IPS DF 6.9 (cell line): ENCODE data around the gene TP73.

Experiments used
- DNase-seq: peaks from one replicate; pipeline ENCODE4 v3.0.0-alpha.2; 2013; ENCODE audit warnings: low read depth, low spot score
- H3K27ac ChIP-seq: one replicate; pipeline ENCODE4 v1.5.1; 2013; ENCODE audit warnings: low read length, control low read depth
- H3K27me3 ChIP-seq: 2 replicates; pipeline ENCODE4 v1.6.1; 2013; ENCODE audit warnings: mild to moderate bottlenecking, low read length; ENCODE audit not compliant: control insufficient read depth, insufficient read depth
- H3K36me3 ChIP-seq: 2 replicates; pipeline ENCODE4 v1.6.1; 2013; ENCODE audit warnings: low read length; ENCODE audit not compliant: control insufficient read depth, insufficient read depth
- H3K4me1 ChIP-seq: 2 replicates; pipeline ENCODE4 v1.6.1; 2013; ENCODE audit warnings: low read length; ENCODE audit not compliant: control insufficient read depth, insufficient read depth
- H3K4me3 ChIP-seq: 2 replicates; pipeline ENCODE4 v1.5.1; 2013; ENCODE audit warnings: mild to moderate bottlenecking, low read length
- H3K9me3 ChIP-seq: 2 replicates; pipeline ENCODE4 v1.6.1; 2013; ENCODE audit warnings: low read length, inconsistent platforms; ENCODE audit not compliant: control insufficient read depth, insufficient read depth
- WGBS: extraction: QIAGEN DNeasy Blood & Tissue Kit; methylation state at CpG from one replicate; pipeline ENCODE4 v1.1.7; 2013; ENCODE audit warnings: mixed read lengths, missing lambda C conversion rate; ENCODE audit not compliant: insufficient read length, insufficient coverage; 5-methylcytosine and 5-hydroxymethylcytosine counted together

TP73 gene

DNA sequence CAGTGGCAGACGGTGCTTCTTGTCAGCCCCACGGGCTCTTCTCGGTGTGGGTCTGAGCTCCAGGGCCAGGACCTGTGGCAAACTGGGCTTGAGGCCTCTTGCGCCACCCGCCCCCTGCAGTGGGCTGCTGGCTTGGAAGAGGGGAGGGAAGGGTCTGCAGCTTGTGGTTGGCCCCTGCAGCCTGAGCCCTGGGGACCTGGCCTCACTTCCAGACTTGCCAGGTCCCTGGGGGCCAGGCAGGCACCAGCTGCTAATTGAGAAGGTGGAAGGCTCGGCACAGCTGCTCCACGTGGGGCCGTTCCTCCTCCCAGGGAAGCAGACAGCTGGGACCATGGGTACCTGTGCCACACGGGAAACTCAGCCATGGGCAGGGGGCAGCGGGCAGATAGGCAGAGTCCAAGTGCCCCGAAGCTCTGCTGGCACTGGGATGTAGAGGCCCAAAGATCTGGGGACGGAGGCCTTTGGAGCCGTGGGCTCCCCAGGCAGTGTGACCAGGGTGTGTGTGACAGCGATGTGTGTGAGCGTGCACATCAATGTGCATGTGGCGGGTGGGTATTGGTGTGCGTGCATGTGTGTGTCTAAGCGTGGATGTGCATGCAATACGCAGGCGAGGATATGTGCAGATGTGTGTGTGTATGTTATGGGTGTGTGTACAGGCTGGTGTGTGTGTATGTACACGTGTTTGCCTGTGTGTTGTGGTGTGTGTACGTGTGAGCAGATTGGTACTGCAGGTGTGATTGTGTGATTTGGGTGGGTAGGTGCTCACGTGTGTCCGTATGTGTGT lies 39.3 kb downstream of the TP73 start:
- Histone ChIP-seq H3K27me3 (no peaks in the 10 kb centered on the region), H3K9me3 (no peaks in the 10 kb centered on the region), H3K4me1 (peaks cover 10% of the 10 kb centered on the region), H3K27ac (no peak overlapping the region), H3K4me3 (no peak overlapping the region), H3K36me3 (no peaks in the 10 kb centered on the region; the same call in 1 of the 2 replicates)
- WGBS: 100% methylated on average over 1 of the region's 24 CpGs
- no peak for DNase-seq

DNA sequence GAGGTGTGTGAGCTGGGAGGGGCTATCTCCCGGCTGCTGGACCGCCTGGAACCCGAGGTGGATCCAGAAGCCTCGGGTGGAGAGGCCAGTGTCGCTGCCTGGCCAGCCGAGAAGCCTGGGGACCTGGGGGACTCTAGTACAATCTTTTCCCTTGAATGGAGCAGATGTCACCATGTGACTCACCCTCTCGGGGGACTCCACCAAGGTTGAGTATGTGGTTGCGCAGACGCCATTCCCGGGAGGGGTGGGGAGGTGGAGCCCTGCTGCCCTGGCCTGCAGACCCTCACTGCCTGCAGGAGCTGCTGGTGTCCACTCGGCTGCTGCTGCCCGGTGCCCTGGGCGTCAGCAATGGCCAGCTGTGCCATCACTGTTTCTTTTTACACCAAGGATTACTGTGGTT lies 40.3 kb downstream of the TP73 start:
- no peak overlapping the region for H3K4me3 ChIP-seq
- no peak overlapping the region for H3K27ac ChIP-seq
- no peaks in the 10 kb centered on the region for H3K9me3 ChIP-seq
- no peaks in the 10 kb centered on the region; the same call in 1 of the 2 replicates for H3K36me3 ChIP-seq
- no peaks in the 10 kb centered on the region for H3K27me3 ChIP-seq
- no peak for DNase-seq
- WGBS: no CpG with 5 or more reads among the region's 13 CpGs
- H3K4me1 ChIP-seq: peaks cover 10% of the 10 kb centered on the region

DNA sequence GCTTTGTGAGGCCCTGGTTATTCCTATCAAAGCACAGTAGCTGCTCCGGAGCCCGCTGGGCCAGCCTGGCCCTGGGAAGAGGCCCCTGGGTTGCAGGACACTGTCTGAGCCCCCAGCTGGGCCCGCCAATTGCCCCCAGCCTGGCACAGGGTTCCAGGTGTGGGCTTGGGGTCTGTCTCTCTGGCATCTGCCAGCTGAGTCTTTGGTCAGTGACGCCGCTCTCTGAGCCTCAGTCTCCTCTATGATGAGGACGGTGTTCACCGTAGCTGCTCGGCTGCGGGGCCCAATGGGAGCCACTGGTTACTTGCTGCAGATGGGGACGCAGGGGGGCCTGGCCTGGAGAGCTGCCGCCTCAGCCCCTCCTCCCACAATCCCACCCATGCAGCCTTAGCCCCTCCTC lies 41.0 kb downstream of the TP73 start:
- WGBS: no CpG with 5 or more reads among the region's 11 CpGs
- no peak for DNase-seq
- H3K27ac ChIP-seq: no peak overlapping the region
- no peak overlapping the region for H3K4me3 ChIP-seq
- no peaks in the 10 kb centered on the region for H3K9me3 ChIP-seq
- no peaks in the 10 kb centered on the region for H3K27me3 ChIP-seq
- peaks cover 3% of the 10 kb centered on the region; the same call in 1 of the 2 replicates for H3K4me1 ChIP-seq
- H3K36me3 ChIP-seq: no peaks in the 10 kb centered on the region; the same call in 1 of the 2 replicates

DNA sequence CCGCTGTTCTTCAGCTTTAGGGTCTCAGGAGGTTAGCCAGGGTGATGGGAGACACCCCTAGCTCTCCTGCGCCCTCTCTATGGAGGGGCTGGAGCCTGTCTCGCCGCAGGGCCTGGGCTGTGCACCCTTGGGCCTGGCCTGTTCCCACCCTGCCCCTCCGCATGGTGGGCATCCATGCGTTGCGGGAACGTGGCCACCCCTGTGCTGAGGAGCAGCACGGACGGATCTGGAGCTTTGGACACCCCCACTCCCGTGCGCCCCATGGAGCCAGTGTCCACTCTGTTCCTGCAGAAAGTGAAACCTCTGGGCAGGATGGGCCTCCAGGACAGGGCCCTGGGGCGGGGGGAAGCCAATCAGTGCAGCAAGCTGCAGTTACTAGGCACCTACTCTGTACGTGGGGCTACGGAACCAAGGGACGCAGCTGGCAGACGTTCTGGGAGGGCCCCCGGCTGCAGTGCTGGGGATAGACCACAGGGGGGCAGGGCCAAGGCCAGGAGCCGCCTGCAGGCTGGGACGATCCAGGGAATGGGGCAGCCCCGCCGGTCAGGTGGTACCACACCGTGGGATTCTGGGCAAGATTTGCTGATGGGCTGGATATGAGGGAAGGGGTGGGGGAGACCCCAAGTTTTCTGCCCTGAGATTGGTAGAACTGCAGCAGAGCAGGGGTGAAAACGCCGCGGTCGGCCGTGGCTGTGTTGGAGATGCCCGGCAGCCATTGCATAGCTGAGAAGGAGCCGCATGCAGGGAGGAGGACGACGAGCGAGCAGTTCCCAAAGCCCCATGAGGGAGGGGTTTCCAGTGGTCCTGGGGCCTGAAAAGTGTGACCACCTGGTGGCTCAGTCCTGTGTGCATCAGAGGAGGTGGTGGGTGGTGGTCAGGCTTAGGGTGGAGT lies 43.3 kb downstream of the TP73 start:
- WGBS: no CpG with 5 or more reads among the region's 33 CpGs
- H3K4me1 ChIP-seq: 0 out of 2 replicates have a peak, but pooled peaks cover 1% of the 10 kb centered on the region
- H3K27me3 ChIP-seq: no peaks in the 10 kb centered on the region
- no peak for DNase-seq
- H3K27ac ChIP-seq: no peak overlapping the region
- H3K9me3 ChIP-seq: no peaks in the 10 kb centered on the region
- H3K4me3 ChIP-seq: no peak overlapping the region
- H3K36me3 ChIP-seq: no peaks in the 10 kb centered on the region; the same call in 1 of the 2 replicates

DNA sequence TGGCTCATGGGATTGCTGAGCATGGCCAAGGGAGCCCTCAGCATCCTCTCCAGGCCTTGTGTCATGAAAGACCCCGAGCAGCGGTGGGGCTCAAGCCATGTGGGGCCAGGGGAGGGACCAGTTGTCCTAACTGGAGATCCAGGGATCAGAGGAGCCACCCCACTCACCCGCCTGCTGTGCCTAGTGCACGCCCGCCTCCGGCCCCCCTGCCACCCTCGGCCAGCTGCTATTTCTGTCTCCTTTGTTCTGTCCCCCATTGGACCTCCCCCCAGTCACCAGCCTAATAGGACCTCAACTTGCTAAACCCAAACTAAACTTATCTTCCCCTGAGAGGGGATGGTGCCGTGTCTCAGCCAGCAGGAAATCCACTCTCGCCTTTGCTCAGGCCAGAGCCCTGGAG lies 44.4 kb downstream of the TP73 start:
- WGBS: no CpG with 5 or more reads among the region's 9 CpGs
- H3K27me3 ChIP-seq: no peaks in the 10 kb centered on the region
- no peak for DNase-seq
- H3K9me3 ChIP-seq: no peaks in the 10 kb centered on the region
- H3K4me1 ChIP-seq: 0 out of 2 replicates have a peak, but pooled peaks cover 1% of the 10 kb centered on the region
- H3K27ac ChIP-seq: no peak overlapping the region
- H3K36me3 ChIP-seq: no peaks in the 10 kb centered on the region; the same call in 1 of the 2 replicates
- H3K4me3 ChIP-seq: no peak overlapping the region

DNA sequence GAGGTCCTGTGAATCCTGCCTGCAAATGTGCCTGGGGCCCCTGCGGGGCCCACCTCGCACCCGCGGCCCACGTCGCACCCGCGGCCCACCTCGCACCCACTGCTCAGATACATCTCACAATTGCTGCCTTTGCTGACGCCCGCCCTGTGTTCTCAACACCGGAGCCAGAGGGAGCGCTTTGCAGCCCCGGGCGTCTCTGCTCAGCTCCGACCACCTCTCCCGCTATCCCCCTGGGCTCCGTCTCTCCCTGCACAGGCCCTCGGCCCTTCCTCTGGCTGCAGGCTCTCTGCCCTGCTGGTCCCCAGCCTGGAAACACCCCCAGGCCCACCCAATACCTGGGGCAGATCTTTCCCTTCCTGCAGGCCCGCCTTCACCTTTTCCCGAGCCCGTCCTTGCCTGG lies 44.8 kb downstream of the TP73 start:
- Histone ChIP-seq H3K4me3 (no peak overlapping the region), H3K27ac (no peak overlapping the region), H3K4me1 (peaks cover 1% of the 10 kb centered on the region; the same call in 1 of the 2 replicates), H3K9me3 (no peaks in the 10 kb centered on the region), H3K36me3 (no peaks in the 10 kb centered on the region; the same call in 1 of the 2 replicates), H3K27me3 (no peaks in the 10 kb centered on the region)
- no peak for DNase-seq
- WGBS: no CpG with 5 or more reads among the region's 22 CpGs

DNA sequence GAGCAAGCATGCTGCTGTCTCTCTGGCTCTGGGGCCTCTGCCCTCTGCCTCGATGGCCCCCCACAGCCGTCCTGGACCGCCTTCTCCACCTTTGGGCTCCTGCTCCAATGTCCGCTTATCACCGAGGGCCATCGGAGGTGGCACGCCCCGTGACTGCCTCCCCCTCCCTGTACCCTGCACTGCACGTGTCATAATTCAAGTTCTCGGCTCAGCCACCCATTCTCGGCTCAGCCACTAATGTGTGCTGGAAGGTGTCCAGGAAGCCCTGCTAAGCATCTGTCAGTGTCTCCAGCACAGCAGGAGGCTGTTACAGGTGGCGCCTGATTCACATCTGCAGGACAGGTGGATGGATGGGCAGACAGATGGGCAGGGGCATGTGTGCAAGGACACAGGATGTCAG lies 45.5 kb downstream of the TP73 start:
- H3K27ac ChIP-seq: no peak overlapping the region
- H3K4me3 ChIP-seq: no peak overlapping the region
- no CpG with 5 or more reads among the region's 12 CpGs for WGBS
- no peak for DNase-seq
- no peaks in the 10 kb centered on the region for H3K9me3 ChIP-seq
- no peaks in the 10 kb centered on the region; the same call in 1 of the 2 replicates for H3K36me3 ChIP-seq
- peaks cover 1% of the 10 kb centered on the region; the same call in 1 of the 2 replicates for H3K4me1 ChIP-seq
- H3K27me3 ChIP-seq: no peaks in the 10 kb centered on the region

DNA sequence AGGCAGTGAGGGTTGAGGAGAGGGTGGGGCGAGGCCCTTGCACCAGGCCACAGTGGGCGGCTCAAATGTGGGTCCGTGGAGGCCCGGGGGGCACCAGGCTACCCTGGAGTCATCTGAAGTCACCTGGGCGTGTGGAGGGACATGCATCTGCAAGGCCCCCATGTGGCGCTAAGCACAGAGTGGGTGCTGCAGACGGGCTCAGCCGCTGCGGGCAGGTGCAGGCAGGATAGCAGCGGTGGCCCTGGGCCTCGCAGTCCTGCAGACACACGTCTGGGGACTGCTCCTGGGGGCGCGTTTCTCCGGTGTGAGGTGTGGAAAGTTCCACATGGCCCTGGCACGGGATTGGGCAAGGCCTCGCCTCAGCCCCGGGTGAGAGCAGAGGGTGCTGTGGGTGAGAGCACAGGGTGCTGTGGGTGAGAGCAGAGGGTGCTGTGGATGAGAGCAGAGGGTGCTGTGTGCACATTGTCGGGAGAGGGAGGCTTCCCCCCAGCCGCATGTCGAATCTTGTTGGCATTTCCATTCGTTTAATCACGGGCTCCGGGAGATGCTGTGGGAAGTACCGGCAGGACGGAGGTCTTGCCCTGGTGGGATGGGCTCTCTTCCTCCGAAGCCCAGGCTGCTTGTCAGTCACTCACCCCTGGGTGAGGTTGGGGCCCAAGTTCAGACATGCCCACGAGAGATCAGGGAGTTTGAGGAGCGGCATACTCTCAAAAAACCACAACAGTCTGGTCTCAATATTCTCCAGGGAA lies 46.5 kb downstream of the TP73 start:
- WGBS: no CpG with 5 or more reads among the region's 29 CpGs
- H3K4me3 ChIP-seq: no peak overlapping the region
- no peaks in the 10 kb centered on the region for H3K9me3 ChIP-seq
- H3K27me3 ChIP-seq: no peaks in the 10 kb centered on the region
- no peaks in the 10 kb centered on the region for H3K36me3 ChIP-seq
- no peak overlapping the region for H3K27ac ChIP-seq
- H3K4me1 ChIP-seq: peaks cover 1% of the 10 kb centered on the region; the same call in 1 of the 2 replicates
- no peak for DNase-seq

DNA sequence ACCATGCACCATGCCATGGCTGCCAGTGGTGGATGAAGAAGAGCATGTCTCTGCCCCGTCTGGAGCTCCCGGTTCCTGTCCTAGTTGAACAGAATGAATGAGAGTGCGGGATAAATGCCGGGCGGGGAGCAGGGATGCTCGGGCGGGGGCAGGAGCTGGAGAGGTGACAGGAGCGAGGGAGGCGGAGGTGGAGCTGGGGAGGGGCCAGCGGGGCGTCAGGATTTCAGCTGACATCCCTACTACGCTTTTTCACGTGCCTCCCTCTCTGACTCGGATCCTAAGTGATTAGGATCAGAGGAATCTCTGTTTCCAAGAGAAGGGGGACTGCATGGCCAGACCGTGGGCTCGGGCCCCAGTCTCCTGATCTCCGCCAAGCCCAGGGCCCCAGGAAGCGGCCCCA lies 47.3 kb downstream of the TP73 start:
- no peak for DNase-seq
- no peaks in the 10 kb centered on the region for H3K36me3 ChIP-seq
- no peak overlapping the region for H3K27ac ChIP-seq
- peaks cover 1% of the 10 kb centered on the region; the same call in 1 of the 2 replicates for H3K4me1 ChIP-seq
- H3K4me3 ChIP-seq: no peak overlapping the region
- no peaks in the 10 kb centered on the region for H3K9me3 ChIP-seq
- WGBS: no CpG with 5 or more reads among the region's 18 CpGs
- no peaks in the 10 kb centered on the region for H3K27me3 ChIP-seq

DNA sequence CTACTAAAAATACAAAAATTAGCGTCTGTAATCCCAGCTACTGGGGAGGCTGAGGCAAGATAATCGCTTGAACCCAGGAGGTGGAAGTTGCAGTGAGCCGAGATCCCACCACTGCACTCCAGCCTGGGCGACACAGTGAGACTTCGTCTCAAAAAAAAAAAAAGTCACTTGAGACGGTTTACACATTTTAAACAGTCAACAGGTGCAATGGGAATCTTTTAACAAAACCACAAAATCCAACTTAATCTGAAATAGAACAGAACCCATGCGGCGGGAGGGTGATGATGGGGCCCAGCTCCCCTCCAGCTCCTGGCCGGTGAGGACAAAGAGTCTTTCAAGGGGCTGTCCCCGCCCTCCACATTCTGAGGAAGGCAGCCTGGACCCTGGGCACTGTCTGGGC lies 48.3 kb downstream of the TP73 start:
- no peaks in the 10 kb centered on the region for H3K27me3 ChIP-seq
- WGBS: no CpG with 5 or more reads among the region's 10 CpGs
- no peaks in the 10 kb centered on the region for H3K36me3 ChIP-seq
- H3K9me3 ChIP-seq: no peaks in the 10 kb centered on the region
- no peak for DNase-seq
- H3K4me3 ChIP-seq: no peak overlapping the region
- H3K27ac ChIP-seq: no peak overlapping the region
- H3K4me1 ChIP-seq: no peaks in the 10 kb centered on the region; the same call in 1 of the 2 replicates
